CD8-positive, alpha-beta memory T cell (primary cell): ENCODE data around the gene EPB41L5. TPM values are rescaled to one million over a fixed set of nuclear protein-coding genes. Genes with fewer than 3 reads are reported as not detected.

ENCODE experiments used
- CTCF ChIA-PET: fragments of 350-600 bp; sonication (Branson Sonifier 250); formaldehyde crosslinking; loops from one replicate; lab custom pipeline; 2021; ENCODE audit warnings: antibody characterized with exemption; lab: Charles Lee
- POLR2A ChIA-PET: fragments of 350-600 bp; sonication (Branson Sonifier 250); formaldehyde crosslinking; loops from one replicate; lab custom pipeline; 2021; ENCODE audit warnings: antibody characterized with exemption; lab: Charles Lee
- DNase-seq, 5 donors: peaks; one replicate each; pipeline versions ENCODE4 v3.0.0 to v3.0.0-alpha.2; 2020 to 2022; ENCODE audit warnings: mixed read lengths in 1 of 5
- H3K27ac ChIP-seq: one replicate; pipeline ENCODE4 v1.7.0; 2013; ENCODE audit warnings: low read depth, mild to moderate bottlenecking, low read length, moderate library complexity
- H3K27me3 ChIP-seq: 2 replicates; pipeline ENCODE4 v1.7.0; 2013; ENCODE audit warnings: low read length, mild to moderate bottlenecking; ENCODE audit not compliant: insufficient read depth, poor library complexity, severe bottlenecking
- H3K36me3 ChIP-seq: 2 replicates; pipeline ENCODE4 v1.7.0; 2013; ENCODE audit warnings: mild to moderate bottlenecking, low read length, moderate library complexity; ENCODE audit not compliant: insufficient read depth
- H3K4me1 ChIP-seq: 2 replicates; pipeline ENCODE4 v1.7.0; 2013; ENCODE audit warnings: mild to moderate bottlenecking, low read length, moderate library complexity; ENCODE audit not compliant: insufficient read depth
- H3K4me3 ChIP-seq: 2 replicates; pipeline ENCODE4 v1.7.0; 2013; ENCODE audit warnings: mild to moderate bottlenecking, low read length
- H3K9me3 ChIP-seq: 2 replicates; pipeline ENCODE4 v1.7.0; 2013; ENCODE audit warnings: mild to moderate bottlenecking, low read length
- H3K27ac Mint-ChIP-seq, 8 donors: one replicate each; pipeline ENCODE4 v1.8.0; 2020 to 2021; ENCODE audit warnings: mixed read lengths in 8 of 8, mild to moderate bottlenecking in 6 of 8, inconsistent platforms in 3 of 8, moderate library complexity in 3 of 8
- H3K27me3 Mint-ChIP-seq, 2 donors: one replicate each; pipeline ENCODE4 v1.8.0; 2020 to 2021; ENCODE audit warnings: mixed read lengths in 2 of 2, mild to moderate bottlenecking in 1 of 2, moderate library complexity in 1 of 2
- H3K36me3 Mint-ChIP-seq, 3 donors: one replicate each; pipeline ENCODE4 v1.8.0; 2020 to 2021; ENCODE audit warnings: mixed read lengths in 3 of 3, inconsistent platforms in 1 of 3, mild to moderate bottlenecking in 1 of 3
- H3K4me1 Mint-ChIP-seq, 3 donors: one replicate each; pipeline ENCODE4 v1.8.0; 2020 to 2021; ENCODE audit warnings: mixed read lengths in 3 of 3, inconsistent platforms in 1 of 3, mild to moderate bottlenecking in 1 of 3
- H3K4me3 Mint-ChIP-seq, 7 donors: one replicate each; pipeline ENCODE4 v1.8.0; 2020 to 2021; ENCODE audit warnings: mixed read lengths in 7 of 7, mild to moderate bottlenecking in 6 of 7, moderate library complexity in 4 of 7, inconsistent platforms in 2 of 7
- H3K9me3 Mint-ChIP-seq, 5 donors: one replicate each; pipeline ENCODE4 v1.8.0; 2020 to 2022; ENCODE audit warnings: mixed read lengths in 5 of 5, mild to moderate bottlenecking in 3 of 5, moderate library complexity in 2 of 5, inconsistent platforms in 1 of 5
- polyA plus RNA-seq: library from polyadenylated mRNA; unstranded; fragments of 300-500 nt; fragmentation: Illumina TruSeq; gene quantifications from one replicate; pipeline ENCODE4 v1.2.3, GENCODE V29; 2021
- total RNA-seq, 2 experiments: library from RNA; stranded (reverse); gene quantifications; one replicate each; pipeline ENCODE4 v1.2.3, GENCODE V29; 2021

Gene EPB41L5
- total and polyA plus RNA-seq, 3 experiments from 2014 or later, result 3.3 to 4.0 (median 3.8) TPM

GRCh38 chr2:120077896-120078295 lies 65.0 kb downstream of the EPB41L5 start:
- Histone ChIP-seq H3K27ac (no peak overlapping the region), H3K36me3 (no peaks in the 10 kb centered on the region), H3K4me3 (no peak overlapping the region), H3K27me3 (no peaks in the 10 kb centered on the region), H3K4me1 (no peaks in the 10 kb centered on the region), H3K9me3 (no peaks in the 10 kb centered on the region)
- no peak for DNase-seq
- POLR2A ChIA-PET, result no interaction called here
- peaks cover 5 to 24% (median 6%) of the 10 kb centered on the region in 3 donors for H3K36me3 Mint-ChIP-seq
- H3K27ac Mint-ChIP-seq, result no peak overlapping the region
- CTCF ChIA-PET, result interaction anchor here (1.0 kb wide), 1 partner anchor 235 kb away, joined by 3 read pairs; no protein-coding TSS in a partner anchor
- peaks cover 0 to 2% (median 0%) of the 10 kb centered on the region in 5 donors for H3K9me3 Mint-ChIP-seq
- H3K4me3 Mint-ChIP-seq, result no peak overlapping the region
- H3K27me3 Mint-ChIP-seq, result peaks cover 0 to 2% of the 10 kb centered on the region in 2 donors
- no peaks in the 10 kb centered on the region for H3K4me1 Mint-ChIP-seq

- H3K9me3 ChIP-seq, result no peaks in the 10 kb centered on the region
- H3K4me3 ChIP-seq, result no peak overlapping the region
- DNase-seq, result no peak
- peaks cover 0 to 2% (median 0%) of the 10 kb centered on the region in 5 donors for H3K9me3 Mint-ChIP-seq
- H3K36me3 Mint-ChIP-seq, result peaks cover 12 to 41% (median 16%) of the 10 kb centered on the region in 3 donors
- no peaks in the 10 kb centered on the region for H3K4me1 Mint-ChIP-seq
- H3K27ac Mint-ChIP-seq, result no peak overlapping the region
- peaks cover 0 to 5% of the 10 kb centered on the region in 2 donors for H3K27me3 Mint-ChIP-seq
- no peak overlapping the region for H3K4me3 Mint-ChIP-seq
- no peaks in the 10 kb centered on the region for H3K27me3 ChIP-seq
- no peaks in the 10 kb centered on the region for H3K4me1 ChIP-seq
- no peak overlapping the region for H3K27ac ChIP-seq
- POLR2A ChIA-PET, result interaction anchor here (0.7 kb wide), 1 partner anchor 744 kb away, joined by 3 read pairs; no protein-coding TSS in a partner anchor
- H3K36me3 ChIP-seq, result no peaks in the 10 kb centered on the region
- CTCF ChIA-PET, result no interaction called here
These were observed 66.8 kb downstream of the EPB41L5 start for GRCh38 chr2:120079647-120080046.

GRCh38 chr2:120091436-120091835 lies 78.6 kb downstream of the EPB41L5 start:
- H3K27me3 ChIP-seq, result no peaks in the 10 kb centered on the region
- H3K27ac ChIP-seq, result no peak overlapping the region
- H3K36me3 Mint-ChIP-seq, result peaks cover 3 to 25% (median 14%) of the 10 kb centered on the region in 3 donors
- no peaks in the 10 kb centered on the region for H3K4me1 Mint-ChIP-seq
- DNase-seq, result no peak
- H3K9me3 Mint-ChIP-seq, result no peaks in the 10 kb centered on the region
- CTCF ChIA-PET, result no interaction called here
- no peaks in the 10 kb centered on the region for H3K4me1 ChIP-seq
- no peak overlapping the region for H3K4me3 Mint-ChIP-seq
- no peak overlapping the region for H3K27ac Mint-ChIP-seq
- H3K9me3 ChIP-seq, result no peaks in the 10 kb centered on the region
- no peak overlapping the region for H3K4me3 ChIP-seq
- POLR2A ChIA-PET, result no interaction called here
- no peaks in the 10 kb centered on the region for H3K36me3 ChIP-seq
- no peaks in the 10 kb centered on the region for H3K27me3 Mint-ChIP-seq

- Mint-ChIP-seq H3K4me1 (no peaks in the 10 kb centered on the region), H3K9me3 (no peaks in the 10 kb centered on the region), H3K27me3 (no peaks in the 10 kb centered on the region), H3K4me3 (no peak overlapping the region), H3K27ac (no peak overlapping the region), H3K36me3 (peaks cover 3 to 22% (median 10%) of the 10 kb centered on the region in 3 donors)
- POLR2A ChIA-PET, result no interaction called here
- CTCF ChIA-PET, result no interaction called here
- no peak for DNase-seq
- Histone ChIP-seq H3K27ac (no peak overlapping the region), H3K27me3 (no peaks in the 10 kb centered on the region), H3K4me1 (no peaks in the 10 kb centered on the region), H3K36me3 (no peaks in the 10 kb centered on the region), H3K4me3 (no peak overlapping the region), H3K9me3 (no peaks in the 10 kb centered on the region)
These were observed 81.9 kb downstream of the EPB41L5 start for GRCh38 chr2:120094795-120095194.

GRCh38 chr2:120100627-120101026 lies 87.8 kb downstream of the EPB41L5 start:
- Mint-ChIP-seq H3K27ac (peak overlapping the region in 1 of 8 donors; percentile 4), H3K27me3 (no peaks in the 10 kb centered on the region), H3K4me3 (no peak overlapping the region), H3K9me3 (no peaks in the 10 kb centered on the region), H3K4me1 (no peaks in the 10 kb centered on the region), H3K36me3 (peaks cover 17 to 21% (median 17%) of the 10 kb centered on the region in 3 donors)
- Histone ChIP-seq H3K4me3 (no peak overlapping the region), H3K9me3 (no peaks in the 10 kb centered on the region), H3K27ac (no peak overlapping the region), H3K4me1 (no peaks in the 10 kb centered on the region), H3K36me3 (no peaks in the 10 kb centered on the region), H3K27me3 (no peaks in the 10 kb centered on the region)
- ChIA-PET POLR2A (no interaction called here), CTCF (no interaction called here)
- DNase-seq, result no peak

- peak overlapping the region in 1 of 8 donors; percentile 51 for H3K27ac Mint-ChIP-seq
- CTCF ChIA-PET, result no interaction called here
These were observed 91.0 kb downstream of the EPB41L5 start for GRCh38 chr2:120103723-120104467.

GRCh38 chr2:120104772-120105171 lies 91.9 kb downstream of the EPB41L5 start:
- ChIA-PET CTCF (no interaction called here), POLR2A (no interaction called here)
- H3K4me3 ChIP-seq, result no peak overlapping the region
- Mint-ChIP-seq H3K27ac (no peak overlapping the region), H3K36me3 (peaks cover 19% of the 10 kb centered on the region in 3 donors), H3K4me1 (peaks cover 16 to 20% (median 17%) of the 10 kb centered on the region in 3 donors), H3K4me3 (no peak overlapping the region), H3K9me3 (no peaks in the 10 kb centered on the region), H3K27me3 (no peaks in the 10 kb centered on the region)
- H3K27ac ChIP-seq, result no peak overlapping the region
- no peaks in the 10 kb centered on the region for H3K27me3 ChIP-seq
- peaks cover 20% of the 10 kb centered on the region for H3K4me1 ChIP-seq
- H3K9me3 ChIP-seq, result no peaks in the 10 kb centered on the region
- H3K36me3 ChIP-seq, result no peaks in the 10 kb centered on the region
- DNase-seq, result no peak

More at GRCh38 chr2:120103723-120104467, 91.0 kb downstream of the EPB41L5 start:
- POLR2A ChIA-PET, result no interaction called here
- H3K36me3 ChIP-seq, result no peaks in the 10 kb centered on the region
- peaks cover 11% of the 10 kb centered on the region for H3K4me1 ChIP-seq
- Mint-ChIP-seq H3K27me3 (no peaks in the 10 kb centered on the region), H3K9me3 (no peaks in the 10 kb centered on the region), H3K36me3 (peaks cover 17 to 21% (median 19%) of the 10 kb centered on the region in 3 donors), H3K4me1 (peaks cover 7 to 11% (median 8%) of the 10 kb centered on the region in 3 donors), H3K4me3 (no peak overlapping the region)
- no peak overlapping the region for H3K27ac ChIP-seq
- no peaks in the 10 kb centered on the region for H3K27me3 ChIP-seq
- no peak for DNase-seq
- no peak overlapping the region for H3K4me3 ChIP-seq
- H3K9me3 ChIP-seq, result no peaks in the 10 kb centered on the region

- peaks cover 20% of the 10 kb centered on the region for H3K4me1 ChIP-seq
- no peaks in the 10 kb centered on the region for H3K9me3 ChIP-seq
- Mint-ChIP-seq H3K9me3 (no peaks in the 10 kb centered on the region), H3K4me3 (no peak overlapping the region), H3K27ac (no peak overlapping the region), H3K27me3 (no peaks in the 10 kb centered on the region), H3K4me1 (peaks cover 22 to 26% (median 23%) of the 10 kb centered on the region in 3 donors), H3K36me3 (peaks cover 18 to 19% (median 18%) of the 10 kb centered on the region in 3 donors)
- no peak overlapping the region for H3K4me3 ChIP-seq
- no peak for DNase-seq
- ChIA-PET POLR2A (no interaction called here), CTCF (no interaction called here)
- H3K36me3 ChIP-seq, result no peaks in the 10 kb centered on the region
- no peak overlapping the region for H3K27ac ChIP-seq
- no peaks in the 10 kb centered on the region for H3K27me3 ChIP-seq
These were observed 92.5 kb downstream of the EPB41L5 start for GRCh38 chr2:120105360-120105759.
